Ishikawa (cell line): ENCODE results near the gene PLIN3.

Experiments used
- CEBPB ChIP-seq: IDR thresholded peaks from 2 replicates; pipeline ENCODE4 v1.6.1; 2012
- CREB1 ChIP-seq: IDR thresholded peaks from 2 replicates; pipeline ENCODE4 v1.6.1; 2012; ENCODE audit warnings: low read depth
- EGR1 ChIP-seq: IDR thresholded peaks from 2 replicates; pipeline ENCODE4 v1.6.1; 2012
- EP300 ChIP-seq: IDR thresholded peaks from 2 replicates; pipeline ENCODE4 v1.6.1; 2012; ENCODE audit warnings: borderline replicate concordance
- FOXM1 ChIP-seq: IDR thresholded peaks from 2 replicates; pipeline ENCODE4 v1.6.1; 2012; ENCODE audit warnings: low read depth, borderline replicate concordance
- NFIC ChIP-seq: IDR thresholded peaks from 2 replicates; pipeline ENCODE4 v1.6.1; 2012
- RAD21 ChIP-seq: IDR thresholded peaks from 2 replicates; pipeline ENCODE4 v1.6.1; 2012; ENCODE audit warnings: low read depth
- TAF1 ChIP-seq: IDR thresholded peaks from 2 replicates; pipeline ENCODE4 v1.6.1; 2012; ENCODE audit warnings: low read depth, mild to moderate bottlenecking
- TCF12 ChIP-seq: IDR thresholded peaks from 2 replicates; pipeline ENCODE4 v1.6.1; 2012; ENCODE audit warnings: low read depth
- TEAD4 ChIP-seq: IDR thresholded peaks from 2 replicates; pipeline ENCODE4 v1.6.1; 2012
- YY1 ChIP-seq: IDR thresholded peaks from 2 replicates; pipeline ENCODE4 v1.6.1; 2012; ENCODE audit warnings: low read depth
- ZBTB7A ChIP-seq: IDR thresholded peaks from 2 replicates; pipeline ENCODE4 v1.6.1; 2012; ENCODE audit warnings: low read depth
- TF ChIP-seq, protein P1 (sequence below): IDR thresholded peaks from 2 replicates; pipeline ENCODE4 v1.6.1; 2012
- TF ChIP-seq, protein P2 (sequence below): IDR thresholded peaks from 2 replicates; pipeline ENCODE4 v1.6.1; 2012; ENCODE audit warnings: low read depth, mild to moderate bottlenecking
- TF ChIP-seq, protein P3 (sequence below): IDR thresholded peaks from 2 replicates; pipeline ENCODE4 v1.6.1; 2012

Gene PLIN3

DNA sequence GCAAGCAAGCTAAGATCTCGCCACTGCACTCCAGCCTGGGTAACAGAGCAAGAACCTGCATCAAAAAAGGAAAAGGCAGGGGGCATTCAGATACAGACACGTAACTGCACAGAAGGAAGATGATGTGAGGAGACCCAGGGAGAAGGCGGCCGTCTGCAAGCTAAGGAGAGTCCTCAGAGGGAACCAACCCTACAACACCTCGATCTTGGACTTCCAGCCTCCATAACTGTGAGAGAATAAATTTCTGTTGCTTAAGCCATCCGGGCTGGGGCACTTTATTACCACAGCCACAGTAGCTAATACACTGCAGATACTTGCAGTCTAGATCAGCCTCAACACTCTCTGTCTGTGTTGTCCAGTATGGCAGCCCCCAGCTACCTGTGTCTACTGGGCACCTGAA is 43.9 kb downstream of the PLIN3 start:
- TF ChIP-seq TCF12 (no peak), CREB1 (no peak), ZBTB7A (no peak), RAD21 (no peak), EP300 (no peak)
- TF ChIP-seq, protein P1, sequence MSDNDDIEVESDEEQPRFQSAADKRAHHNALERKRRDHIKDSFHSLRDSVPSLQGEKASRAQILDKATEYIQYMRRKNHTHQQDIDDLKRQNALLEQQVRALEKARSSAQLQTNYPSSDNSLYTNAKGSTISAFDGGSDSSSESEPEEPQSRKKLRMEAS = no peak

DNA sequence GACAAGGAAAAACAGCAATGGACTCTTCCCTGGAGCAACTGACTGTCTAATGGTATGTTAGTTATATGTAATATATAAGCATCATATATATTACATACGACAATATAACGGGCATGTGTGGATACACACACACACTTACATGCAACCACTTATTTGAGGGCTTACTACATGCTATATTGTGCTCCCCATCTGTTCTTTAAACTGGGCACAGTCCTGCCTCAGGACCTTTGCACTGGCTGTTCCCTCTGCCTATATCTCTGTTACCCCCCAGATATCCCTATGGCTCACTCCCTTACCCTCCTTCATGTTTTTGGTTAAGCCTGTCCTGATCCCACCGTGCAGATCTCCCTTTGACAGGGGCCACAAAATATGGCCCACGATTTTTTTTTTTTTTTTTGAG is 46.2 kb downstream of the PLIN3 start:
- TF ChIP-seq EP300 (no peak), TAF1 (no peak), FOXM1 (no peak), ZBTB7A (no peak), EGR1 (no peak), CREB1 (no peak), NFIC (no peak), YY1 (no peak), TCF12 (no peak), RAD21 (no peak), TEAD4 (no peak), CEBPB (no peak)
- TF ChIP-seq, protein P2, sequence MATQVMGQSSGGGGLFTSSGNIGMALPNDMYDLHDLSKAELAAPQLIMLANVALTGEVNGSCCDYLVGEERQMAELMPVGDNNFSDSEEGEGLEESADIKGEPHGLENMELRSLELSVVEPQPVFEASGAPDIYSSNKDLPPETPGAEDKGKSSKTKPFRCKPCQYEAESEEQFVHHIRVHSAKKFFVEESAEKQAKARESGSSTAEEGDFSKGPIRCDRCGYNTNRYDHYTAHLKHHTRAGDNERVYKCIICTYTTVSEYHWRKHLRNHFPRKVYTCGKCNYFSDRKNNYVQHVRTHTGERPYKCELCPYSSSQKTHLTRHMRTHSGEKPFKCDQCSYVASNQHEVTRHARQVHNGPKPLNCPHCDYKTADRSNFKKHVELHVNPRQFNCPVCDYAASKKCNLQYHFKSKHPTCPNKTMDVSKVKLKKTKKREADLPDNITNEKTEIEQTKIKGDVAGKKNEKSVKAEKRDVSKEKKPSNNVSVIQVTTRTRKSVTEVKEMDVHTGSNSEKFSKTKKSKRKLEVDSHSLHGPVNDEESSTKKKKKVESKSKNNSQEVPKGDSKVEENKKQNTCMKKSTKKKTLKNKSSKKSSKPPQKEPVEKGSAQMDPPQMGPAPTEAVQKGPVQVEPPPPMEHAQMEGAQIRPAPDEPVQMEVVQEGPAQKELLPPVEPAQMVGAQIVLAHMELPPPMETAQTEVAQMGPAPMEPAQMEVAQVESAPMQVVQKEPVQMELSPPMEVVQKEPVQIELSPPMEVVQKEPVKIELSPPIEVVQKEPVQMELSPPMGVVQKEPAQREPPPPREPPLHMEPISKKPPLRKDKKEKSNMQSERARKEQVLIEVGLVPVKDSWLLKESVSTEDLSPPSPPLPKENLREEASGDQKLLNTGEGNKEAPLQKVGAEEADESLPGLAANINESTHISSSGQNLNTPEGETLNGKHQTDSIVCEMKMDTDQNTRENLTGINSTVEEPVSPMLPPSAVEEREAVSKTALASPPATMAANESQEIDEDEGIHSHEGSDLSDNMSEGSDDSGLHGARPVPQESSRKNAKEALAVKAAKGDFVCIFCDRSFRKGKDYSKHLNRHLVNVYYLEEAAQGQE = no peak
- TF ChIP-seq, protein P1 = no peak
- TF ChIP-seq, protein P3, sequence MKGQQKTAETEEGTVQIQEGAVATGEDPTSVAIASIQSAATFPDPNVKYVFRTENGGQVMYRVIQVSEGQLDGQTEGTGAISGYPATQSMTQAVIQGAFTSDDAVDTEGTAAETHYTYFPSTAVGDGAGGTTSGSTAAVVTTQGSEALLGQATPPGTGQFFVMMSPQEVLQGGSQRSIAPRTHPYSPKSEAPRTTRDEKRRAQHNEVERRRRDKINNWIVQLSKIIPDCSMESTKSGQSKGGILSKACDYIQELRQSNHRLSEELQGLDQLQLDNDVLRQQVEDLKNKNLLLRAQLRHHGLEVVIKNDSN = no peak

DNA sequence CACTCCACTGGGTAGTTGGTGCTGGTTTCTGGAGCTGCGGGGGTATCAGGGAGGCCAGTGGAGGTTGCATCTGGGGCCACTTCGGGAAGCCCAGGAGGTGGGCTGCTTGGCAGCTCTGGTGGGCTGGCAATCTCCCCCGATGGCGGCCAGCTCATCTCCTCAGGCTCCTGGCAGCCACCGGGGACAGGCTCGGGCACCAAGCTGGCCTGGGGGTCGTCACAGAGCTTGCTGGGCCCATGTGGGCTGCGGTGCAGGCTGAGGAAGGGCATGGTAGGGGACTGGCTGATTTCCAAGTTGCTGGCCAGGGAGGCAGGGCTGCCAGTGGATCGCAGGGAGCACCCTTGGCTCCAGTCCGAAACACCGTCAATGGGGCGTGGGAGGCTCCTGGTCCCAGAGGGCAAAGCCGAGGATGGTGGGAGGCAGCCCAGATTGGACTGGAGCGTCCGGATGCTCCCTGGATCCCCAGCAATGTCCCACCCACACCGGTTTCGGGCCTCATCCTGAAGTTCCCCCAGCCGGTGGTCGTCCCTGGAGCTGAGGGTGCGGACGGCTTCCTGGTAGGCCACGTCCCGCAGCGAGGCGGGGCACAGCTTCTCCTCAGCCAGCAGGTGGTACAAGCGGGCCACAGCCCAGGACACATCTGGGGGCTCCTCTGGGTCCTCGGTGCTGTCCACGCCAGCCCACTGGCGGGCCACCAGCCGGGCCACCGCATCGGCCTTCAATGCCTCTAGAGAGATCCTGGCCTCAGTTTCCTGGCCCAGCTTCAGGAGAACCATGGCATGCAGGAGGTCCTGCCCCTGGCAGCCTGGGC is 49.8 kb downstream of the PLIN3 start:
- no peak for TF ChIP-seq TAF1
- TF ChIP-seq TEAD4 = no peak
- TF ChIP-seq ZBTB7A = no peak
- no peak for TF ChIP-seq EP300
- TF ChIP-seq FOXM1 = no peak
- TF ChIP-seq, protein P1 = no peak
- no peak for TF ChIP-seq TCF12
- no peak for TF ChIP-seq YY1
- TF ChIP-seq CREB1 = no peak
- TF ChIP-seq RAD21 = no peak
- TF ChIP-seq EGR1 = no peak
- TF ChIP-seq, protein P2 = no peak
- TF ChIP-seq, protein P3 = no peak
- TF ChIP-seq CEBPB = no peak
- no peak for TF ChIP-seq NFIC

DNA sequence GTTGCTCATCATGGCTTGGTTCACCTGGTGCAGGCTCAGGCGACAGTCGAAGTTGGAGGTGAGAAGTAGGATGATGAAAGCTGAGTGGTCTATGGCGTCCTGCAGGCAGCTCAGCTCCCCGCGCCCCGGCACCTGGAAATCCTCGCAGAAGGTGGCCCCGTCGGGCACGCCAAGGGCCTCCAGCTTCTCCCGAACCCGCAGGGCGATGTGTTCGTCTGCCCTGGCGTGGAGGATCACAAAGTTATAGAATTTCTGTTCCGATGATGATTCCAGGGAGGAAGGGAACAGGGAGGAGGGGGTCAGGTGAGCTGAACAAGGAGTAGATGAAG is 50.6 kb downstream of the PLIN3 start:
- no peak for TF ChIP-seq EP300

DNA sequence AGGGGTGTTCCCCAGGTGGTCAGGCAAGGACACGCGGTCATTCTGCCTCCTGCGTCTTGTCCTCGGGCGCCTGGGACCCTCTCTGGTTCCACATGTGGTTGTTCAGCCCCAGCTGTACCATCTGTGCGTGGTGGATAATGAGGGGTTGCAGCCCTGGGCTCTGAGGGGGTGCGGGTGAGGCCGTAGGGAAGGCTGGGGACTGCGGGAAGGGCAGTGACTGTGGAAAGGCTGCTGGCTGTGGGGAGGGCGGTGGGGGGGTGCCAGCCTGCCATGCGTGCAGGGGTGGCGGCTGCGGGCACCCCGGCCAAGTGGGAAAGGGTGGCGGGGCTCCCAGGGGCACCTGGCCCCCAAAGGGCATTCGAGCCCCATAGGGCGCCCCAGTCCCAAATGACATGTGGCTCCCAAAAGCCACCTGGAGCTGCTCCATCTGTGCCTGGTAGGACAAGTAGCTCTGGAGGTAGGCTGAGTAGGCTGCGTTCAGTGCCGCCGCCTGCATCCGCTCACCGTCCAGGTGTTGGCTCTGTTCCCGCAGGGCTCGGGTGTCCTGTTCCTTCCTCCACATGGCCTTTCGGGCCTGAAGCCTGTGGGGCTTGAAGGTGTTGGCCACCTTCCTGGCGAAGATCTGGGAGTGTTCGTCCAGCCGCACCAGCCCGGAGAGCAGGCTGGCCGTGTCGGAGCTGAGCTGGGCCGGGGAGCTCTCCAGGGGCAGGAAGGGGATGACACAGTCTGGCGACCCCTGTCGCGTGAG is 51.1 kb downstream of the PLIN3 start:
- TF ChIP-seq TAF1 (no peak), RAD21 (no peak), NFIC (no peak), TCF12 (no peak), ZBTB7A (no peak), CEBPB (no peak), FOXM1 (no peak), EGR1 (no peak), CREB1 (no peak), EP300 (no peak)
- TF ChIP-seq, protein P1 = no peak
- TF ChIP-seq, protein P3 = no peak
